Brain pericyte (primary cell): ENCODE results near the gene SPESP1.

Experiments
- DNase-seq: peaks from one replicate; pipeline ENCODE4 v3.0.0-alpha.2; 2012; ENCODE audit warnings: low read depth, low spot score

SPESP1 gene

DNA sequence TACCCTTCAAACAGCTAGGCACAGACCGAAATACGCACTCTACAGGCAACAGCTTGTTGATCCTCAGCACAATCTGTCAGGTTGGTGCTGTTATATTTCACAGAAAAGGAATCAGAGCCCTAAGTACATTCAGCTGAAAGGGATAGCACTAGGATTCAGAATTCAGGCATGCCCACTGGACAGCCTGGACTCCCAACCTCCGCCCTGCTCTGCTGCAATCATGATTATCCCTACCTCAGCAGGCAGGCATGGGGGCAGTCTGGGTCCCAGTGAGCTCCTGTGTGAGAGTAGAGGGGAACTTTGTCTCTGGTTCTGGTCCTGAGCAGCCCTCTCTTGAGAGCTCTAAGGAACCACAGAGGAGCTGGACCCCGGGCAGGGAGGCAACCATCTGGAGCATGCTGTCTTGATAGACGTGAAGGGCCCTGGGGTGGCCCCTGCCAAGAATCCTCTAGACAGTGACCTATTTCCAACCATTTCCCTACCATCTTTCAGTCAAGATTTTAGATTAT is 60.7 kb downstream of the SPESP1 start:
- DNase-seq: no peak

DNA sequence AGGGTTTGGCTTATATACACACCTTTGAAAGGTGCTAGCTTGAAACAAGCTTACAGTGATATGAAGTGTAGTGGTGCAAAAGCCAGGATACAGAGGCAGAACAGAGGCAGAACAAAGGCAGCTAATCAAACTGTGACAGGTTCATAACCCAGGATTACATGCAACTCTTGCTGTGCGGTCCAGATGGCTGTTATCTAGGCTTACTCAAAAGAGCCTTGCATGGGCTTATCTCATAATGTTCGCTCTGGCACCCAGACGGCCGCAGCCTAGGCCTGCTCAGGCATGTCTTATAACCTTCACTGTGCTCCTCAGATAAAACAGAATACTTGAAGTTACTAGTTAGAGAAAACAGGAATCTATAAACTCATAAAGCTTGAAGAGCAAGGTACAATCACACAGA is 61.4 kb downstream of the SPESP1 start:
- DNase-seq: no peak

DNA sequence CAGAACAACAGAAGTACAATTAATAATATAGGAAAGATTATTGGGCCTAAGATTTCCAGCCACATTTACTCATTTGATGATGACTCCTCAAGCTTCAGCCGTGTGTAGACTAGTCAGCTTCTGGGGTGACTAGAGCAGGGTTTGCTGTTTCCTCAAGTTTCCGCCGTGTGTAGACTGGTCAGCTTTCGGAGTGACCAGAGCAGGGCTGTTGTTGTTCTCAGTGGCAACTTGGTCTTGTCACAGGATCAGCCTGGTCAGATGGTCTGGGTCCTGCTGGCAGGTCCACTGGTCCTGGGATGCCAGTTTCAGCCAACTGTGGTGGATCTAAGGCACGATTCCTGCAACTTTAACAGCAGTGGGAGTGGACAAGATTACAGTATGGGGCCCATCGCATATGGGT is 62.4 kb downstream of the SPESP1 start:
- DNase-seq: no peak

DNA sequence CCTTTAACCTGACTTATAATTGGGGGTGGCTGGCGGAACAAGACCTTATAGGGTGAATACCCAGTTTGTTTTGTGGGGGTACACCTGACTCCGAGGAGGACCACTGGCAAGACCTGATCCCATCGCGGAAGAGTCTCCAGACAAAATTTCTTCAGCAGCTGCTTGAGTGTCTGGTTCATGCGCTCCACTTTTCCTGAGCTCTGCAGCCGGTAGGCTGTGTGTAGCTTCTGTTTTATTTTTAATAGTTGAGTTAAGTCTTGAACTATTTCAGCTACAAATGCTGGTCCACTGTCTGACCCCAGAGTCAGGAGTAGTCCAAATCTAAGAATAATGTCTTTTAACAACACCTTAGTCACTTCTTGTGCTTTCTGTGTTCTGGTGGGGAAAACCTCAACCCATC is 63.0 kb downstream of the SPESP1 start:
- no peak for DNase-seq

DNA sequence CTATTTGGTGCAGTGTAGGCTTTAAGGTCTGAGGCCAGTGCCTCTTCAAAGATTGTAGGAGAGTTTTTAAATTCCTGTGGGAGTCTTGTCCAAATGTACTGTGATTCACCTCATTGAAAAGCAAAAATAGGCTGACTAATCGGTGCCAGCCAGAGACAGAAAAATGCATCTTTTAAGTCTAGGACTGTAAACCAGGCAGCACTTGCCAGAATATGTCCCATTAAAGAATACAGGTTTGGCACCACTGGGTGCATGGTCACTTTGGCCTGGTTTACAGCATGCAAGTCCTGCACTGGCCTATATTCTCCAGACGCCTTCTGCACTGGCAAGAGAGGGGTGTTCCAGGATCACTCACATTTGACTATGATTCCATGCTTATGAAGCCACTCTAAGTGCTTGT is 63.8 kb downstream of the SPESP1 start:
- no peak for DNase-seq

DNA sequence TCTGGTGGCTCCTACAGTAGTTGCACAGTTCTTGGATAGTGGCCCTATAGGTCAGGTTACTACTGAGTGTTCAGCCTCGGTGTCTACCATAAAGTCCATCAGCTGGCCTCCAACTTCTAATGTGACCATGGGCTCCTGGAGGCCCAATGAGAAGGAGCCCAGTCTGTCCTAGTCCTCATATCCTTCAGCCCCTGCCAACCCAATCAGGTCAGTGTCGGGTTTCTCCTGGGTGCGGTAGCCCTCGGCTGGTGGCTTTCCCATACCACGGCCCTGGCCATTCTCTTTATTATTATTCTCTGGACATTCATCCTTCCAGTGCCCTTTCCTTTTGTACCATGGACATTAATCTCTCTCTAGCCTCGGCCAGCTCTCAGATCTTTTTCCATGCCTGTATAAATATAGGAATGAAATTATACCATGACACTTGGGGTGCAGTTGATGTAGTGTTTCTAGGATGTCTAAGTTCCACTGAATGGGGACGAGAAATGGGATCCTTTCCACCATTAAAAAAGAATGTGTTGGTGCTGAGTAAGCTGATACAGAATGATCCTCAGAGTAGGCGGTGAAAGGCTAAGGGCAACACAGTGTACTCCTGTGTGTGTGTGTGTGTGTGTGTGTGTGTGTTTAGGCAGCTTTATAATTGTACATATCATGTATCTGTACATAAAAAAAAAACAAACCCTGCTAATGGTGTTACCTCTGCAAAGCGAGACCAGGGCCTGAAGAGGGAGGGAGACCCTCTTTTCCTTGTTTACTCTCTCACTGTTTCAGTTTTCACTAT is 64.8 kb downstream of the SPESP1 start:
- DNase-seq: no peak
